ENCODE measurements around the gene ZNF536.
"Not testable (repeated sequence)": the region's sequence is repeated elsewhere in the genome, so short reads cannot be mapped to it uniquely, and the experiment has no call there.

ZNF536 gene

GRCh38 chr19:30448386-30449077 lies 76.3 kb downstream of the ZNF536 start:
- no peak for DNase-seq

- no peak for DNase-seq
Measured at GRCh38 chr19:30449078-30449590, 77.0 kb downstream of the ZNF536 start.

- DNase-seq: no peak
Measured at GRCh38 chr19:30449673-30450072, 77.5 kb downstream of the ZNF536 start.

GRCh38 chr19:30450100-30450499 lies 77.9 kb downstream of the ZNF536 start:
- no peak for DNase-seq

- no peak for DNase-seq
Measured at GRCh38 chr19:30450835-30451321, 78.7 kb downstream of the ZNF536 start.

- DNase-seq: no peak
Measured at GRCh38 chr19:30452931-30453330, 80.7 kb downstream of the ZNF536 start.

GRCh38 chr19:30453743-30454142 lies 81.6 kb downstream of the ZNF536 start:
- DNase-seq: no peak

- no peak for DNase-seq
Measured at GRCh38 chr19:30455881-30456280, 83.7 kb downstream of the ZNF536 start.

GRCh38 chr19:30457484-30457883 lies 85.3 kb downstream of the ZNF536 start:
- DNase-seq: no peak

GRCh38 chr19:30459859-30460258 lies 87.7 kb downstream of the ZNF536 start:
- no peak for DNase-seq

GRCh38 chr19:30464162-30464561 lies 92.0 kb downstream of the ZNF536 start:
- DNase-seq: no peak

GRCh38 chr19:30466598-30466997 lies 94.4 kb downstream of the ZNF536 start:
- not testable (repeated sequence) for DNase-seq

- DNase-seq: no peak
Measured at GRCh38 chr19:30467239-30467638, 95.1 kb downstream of the ZNF536 start.

GRCh38 chr19:30469774-30470173 lies 97.6 kb downstream of the ZNF536 start:
- DNase-seq: no peak

GRCh38 chr19:30471441-30471840 lies 99.3 kb downstream of the ZNF536 start:
- no peak for DNase-seq

- DNase-seq: no peak
Measured at GRCh38 chr19:30473334-30473867, 101.2 kb downstream of the ZNF536 start.

- DNase-seq: no peak
Measured at GRCh38 chr19:30476997-30477396, 104.8 kb downstream of the ZNF536 start.

GRCh38 chr19:30479231-30479630 lies 107.0 kb downstream of the ZNF536 start:
- no peak for DNase-seq

GRCh38 chr19:30480097-30480496 lies 107.9 kb downstream of the ZNF536 start:
- DNase-seq: no peak

- DNase-seq: no peak
Measured at GRCh38 chr19:30481063-30481462, 108.9 kb downstream of the ZNF536 start.

GRCh38 chr19:30481823-30482222 lies 109.6 kb downstream of the ZNF536 start:
- DNase-seq: no peak

- DNase-seq: no peak
Measured at GRCh38 chr19:30482956-30483355, 110.8 kb downstream of the ZNF536 start.

- not testable (repeated sequence) for DNase-seq
Measured at GRCh38 chr19:30486250-30486649, 114.1 kb downstream of the ZNF536 start.

- DNase-seq: no peak
Measured at GRCh38 chr19:30487178-30487577, 115.0 kb downstream of the ZNF536 start.

- DNase-seq: no peak
Measured at GRCh38 chr19:30488191-30488590, 116.0 kb downstream of the ZNF536 start.
